Measurements from ENCODE around the gene PHRF1.

The PHRF1 gene

DNA sequence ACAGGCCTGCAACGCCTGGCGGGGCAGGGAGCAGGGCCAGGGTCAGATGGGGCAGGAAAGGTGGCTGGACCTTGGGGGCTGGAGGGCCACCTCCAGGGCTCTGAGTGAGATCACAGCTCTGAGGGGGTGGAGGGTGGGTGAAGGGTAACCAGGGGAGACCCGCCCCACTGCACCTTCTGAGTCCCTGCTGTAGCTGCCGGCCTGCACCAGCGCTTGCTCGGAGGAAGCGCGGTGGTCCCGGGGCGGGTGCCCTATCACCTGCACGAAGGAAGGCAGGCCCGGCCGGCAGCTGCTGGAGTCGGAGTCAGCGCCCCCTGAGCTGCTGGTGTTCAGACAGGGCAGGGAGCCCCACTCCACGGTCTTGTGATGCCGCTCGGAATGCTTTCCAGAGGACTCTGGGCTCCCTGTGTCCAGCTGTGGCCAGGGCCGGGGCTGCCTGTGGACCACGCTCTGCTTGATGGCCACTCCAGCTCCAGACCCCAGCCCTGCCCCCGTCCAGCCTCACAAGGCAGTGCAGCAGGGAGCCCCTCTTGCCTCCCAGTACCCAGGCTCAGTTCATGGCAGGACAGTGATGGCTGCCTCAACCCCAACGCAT is 19.5 kb upstream of the PHRF1 start:
- in situ Hi-C loops (cut with HindIII; ENCODE audit: low sequenced_read_pairs): no loop called here

DNA sequence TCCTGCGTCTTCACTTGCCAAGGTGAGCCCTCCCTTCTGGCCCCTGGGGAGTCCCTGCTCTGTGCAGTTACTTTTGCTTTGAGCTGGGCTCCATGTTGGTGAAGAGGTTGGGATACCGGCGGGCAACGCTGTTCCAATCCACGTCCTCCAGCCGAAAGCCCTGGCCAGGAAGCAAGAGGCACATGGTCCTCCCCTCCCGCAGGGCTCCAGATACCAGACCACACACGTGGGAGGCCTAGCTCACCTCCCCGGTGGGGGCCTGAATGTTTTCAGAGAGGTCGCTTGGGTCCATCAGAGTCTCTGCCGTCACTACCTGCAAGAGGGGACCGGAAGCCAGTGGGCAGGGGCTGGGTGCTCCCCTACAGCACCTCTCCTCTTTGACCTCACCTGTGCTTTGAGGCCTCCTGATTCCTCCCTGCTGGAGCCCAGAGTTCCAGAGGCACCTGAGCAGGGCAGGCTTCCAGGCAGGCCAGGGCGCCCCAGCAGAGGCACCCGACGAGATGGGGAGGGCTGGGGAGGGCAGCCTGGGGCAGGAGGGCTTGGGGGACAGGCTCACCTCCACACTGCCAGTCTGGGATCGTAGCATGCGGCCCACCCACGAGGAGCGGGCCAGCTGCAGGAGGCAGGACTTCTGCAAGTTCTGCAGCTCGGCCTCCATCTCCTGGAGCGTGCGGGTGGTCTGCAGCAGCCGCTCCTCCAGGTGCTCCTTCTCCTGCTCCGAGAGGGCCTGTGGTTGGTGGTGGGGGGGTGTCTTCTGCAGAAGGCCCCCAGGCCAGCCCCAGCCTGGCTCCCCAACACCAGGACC is 18.7 kb upstream of the PHRF1 start:
- in situ Hi-C loops (cut with HindIII; ENCODE audit: low sequenced_read_pairs): no loop called here

DNA sequence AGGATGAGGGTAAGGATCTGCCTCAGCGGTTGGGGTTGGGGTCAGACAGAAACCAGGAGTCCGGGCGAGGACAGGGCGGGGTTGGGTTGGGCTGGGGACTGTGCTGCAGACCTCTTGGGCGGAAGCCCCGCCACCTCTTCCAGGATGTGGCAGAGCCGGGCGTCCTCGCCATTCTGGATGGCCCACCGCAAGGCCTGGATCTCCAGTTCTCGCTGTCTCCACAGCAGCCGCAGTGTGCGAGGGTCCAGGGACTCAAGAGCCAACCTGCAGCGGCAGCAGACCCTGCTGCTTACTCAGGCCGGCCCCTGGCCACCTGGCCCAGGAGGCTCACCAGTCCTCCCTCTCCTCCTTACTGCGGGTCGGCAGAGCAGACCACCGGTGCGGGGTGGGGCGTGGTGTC is 17.8 kb upstream of the PHRF1 start:
- in situ Hi-C loops (cut with HindIII; ENCODE audit: low sequenced_read_pairs): no loop called here

DNA sequence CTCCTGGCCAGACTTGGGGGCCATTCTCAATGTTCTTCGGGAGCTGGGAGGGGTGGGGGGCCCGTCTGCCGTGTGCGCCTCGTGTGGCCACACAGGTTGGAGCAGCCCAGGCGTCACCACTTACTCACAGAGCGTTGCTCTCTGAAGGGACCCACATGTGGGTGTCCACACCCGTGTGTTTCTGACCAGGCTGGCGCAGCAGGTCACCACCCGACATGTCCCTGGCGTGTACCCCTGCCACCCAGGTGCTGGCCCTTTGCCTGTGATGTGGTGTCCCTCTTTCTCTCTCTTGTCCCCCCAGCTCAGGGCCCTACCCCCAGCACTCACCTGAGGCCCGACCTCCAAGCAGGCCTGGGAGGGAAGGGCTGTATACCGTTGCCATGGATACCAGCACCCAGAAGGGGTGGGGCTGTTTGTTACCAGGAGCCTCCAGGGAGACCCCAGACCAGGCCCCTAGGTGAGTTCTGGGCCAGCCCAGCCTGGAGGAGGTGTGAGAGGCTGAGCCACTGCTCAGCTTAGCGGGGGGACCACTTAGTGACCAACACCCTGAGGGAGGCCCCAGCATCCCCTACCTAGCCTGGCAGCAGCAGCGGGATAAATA is 17.1 kb upstream of the PHRF1 start:
- in situ Hi-C loops (cut with HindIII; ENCODE audit: low sequenced_read_pairs): no loop called here

DNA sequence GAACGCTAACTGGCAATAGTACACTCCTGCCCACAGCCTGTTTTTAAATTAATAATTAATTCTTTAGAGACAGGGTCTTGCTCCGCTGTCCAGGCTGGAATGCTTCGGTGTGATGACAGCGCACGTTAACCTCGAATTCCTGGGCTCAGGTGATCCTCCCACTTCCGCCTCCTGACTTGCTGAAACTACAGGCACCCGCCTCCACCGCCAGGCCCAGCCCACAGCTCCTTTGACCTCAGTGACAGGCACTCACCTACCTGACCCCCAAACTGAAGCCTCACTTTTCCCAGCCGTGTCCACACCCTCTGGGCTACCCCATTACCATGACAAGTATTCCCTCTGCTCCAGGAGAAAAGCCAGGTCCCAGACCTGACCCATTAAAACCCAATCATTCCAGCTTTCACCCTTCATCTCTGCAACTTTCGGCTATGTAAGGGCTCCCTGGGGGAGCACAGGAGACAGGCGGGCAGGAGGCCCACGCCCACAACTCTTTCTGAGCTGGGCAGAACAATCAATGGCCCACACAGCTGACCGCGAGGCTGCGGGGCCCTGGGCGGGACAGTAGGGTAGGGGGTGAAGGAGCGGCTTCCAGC is 16.5 kb upstream of the PHRF1 start:
- in situ Hi-C loops (cut with HindIII; ENCODE audit: low sequenced_read_pairs): no loop called here

DNA sequence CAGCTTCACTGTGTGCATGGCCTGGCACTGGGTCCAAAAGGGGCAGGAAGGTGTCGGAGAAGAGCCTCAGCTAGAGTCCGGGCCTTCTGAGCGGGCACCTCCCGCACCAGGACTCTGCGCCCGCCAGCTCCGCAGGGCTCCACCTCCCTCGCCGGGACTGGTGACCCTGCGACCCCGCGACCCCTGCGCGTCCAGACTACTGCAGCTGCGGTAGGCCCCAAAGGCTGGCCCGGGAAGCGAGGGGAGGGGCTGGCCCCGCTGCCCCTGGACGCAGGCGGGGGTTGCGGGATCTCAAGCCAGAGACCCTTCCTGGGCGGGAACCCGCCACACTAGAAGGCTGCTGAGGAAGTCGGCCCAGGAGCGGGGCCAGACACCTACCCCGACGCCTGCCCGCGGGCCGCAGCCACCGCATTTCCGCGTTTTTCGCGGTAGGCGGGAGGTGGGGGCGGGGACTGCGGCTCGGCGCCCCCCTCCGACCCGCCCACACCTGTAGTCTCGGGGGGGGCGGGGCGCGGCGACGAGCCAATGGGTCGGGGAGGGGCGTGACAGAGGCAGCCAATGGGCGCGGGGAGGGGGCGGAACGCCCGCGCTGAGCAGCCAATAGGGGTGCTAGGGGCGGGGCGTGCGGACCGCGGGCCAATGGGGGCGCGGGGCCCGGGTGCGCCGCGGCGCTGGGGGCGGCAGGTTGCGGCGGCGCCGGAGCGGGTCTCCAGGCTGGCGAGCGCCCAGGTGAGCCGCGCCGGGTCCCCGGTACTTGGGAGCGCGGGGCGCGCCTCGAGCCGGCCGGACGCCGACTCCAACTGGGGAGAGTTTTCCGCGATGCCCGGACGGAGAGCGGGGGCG is 15.7 kb upstream of the PHRF1 start, which contains the start of the genes LMNTD2 and RASSF7:
TSS of gene LMNTD2 (minus strand) at position 434 of the 843 bp plus-strand sequence. CDS start at position 412, 22 bp downstream.
TSS of gene RASSF7 (plus strand) at position 666 of the 843 bp plus-strand sequence. CDS start 799 bp downstream, outside the sequence.
- in situ Hi-C loops (cut with HindIII; ENCODE audit: low sequenced_read_pairs): no loop called here

DNA sequence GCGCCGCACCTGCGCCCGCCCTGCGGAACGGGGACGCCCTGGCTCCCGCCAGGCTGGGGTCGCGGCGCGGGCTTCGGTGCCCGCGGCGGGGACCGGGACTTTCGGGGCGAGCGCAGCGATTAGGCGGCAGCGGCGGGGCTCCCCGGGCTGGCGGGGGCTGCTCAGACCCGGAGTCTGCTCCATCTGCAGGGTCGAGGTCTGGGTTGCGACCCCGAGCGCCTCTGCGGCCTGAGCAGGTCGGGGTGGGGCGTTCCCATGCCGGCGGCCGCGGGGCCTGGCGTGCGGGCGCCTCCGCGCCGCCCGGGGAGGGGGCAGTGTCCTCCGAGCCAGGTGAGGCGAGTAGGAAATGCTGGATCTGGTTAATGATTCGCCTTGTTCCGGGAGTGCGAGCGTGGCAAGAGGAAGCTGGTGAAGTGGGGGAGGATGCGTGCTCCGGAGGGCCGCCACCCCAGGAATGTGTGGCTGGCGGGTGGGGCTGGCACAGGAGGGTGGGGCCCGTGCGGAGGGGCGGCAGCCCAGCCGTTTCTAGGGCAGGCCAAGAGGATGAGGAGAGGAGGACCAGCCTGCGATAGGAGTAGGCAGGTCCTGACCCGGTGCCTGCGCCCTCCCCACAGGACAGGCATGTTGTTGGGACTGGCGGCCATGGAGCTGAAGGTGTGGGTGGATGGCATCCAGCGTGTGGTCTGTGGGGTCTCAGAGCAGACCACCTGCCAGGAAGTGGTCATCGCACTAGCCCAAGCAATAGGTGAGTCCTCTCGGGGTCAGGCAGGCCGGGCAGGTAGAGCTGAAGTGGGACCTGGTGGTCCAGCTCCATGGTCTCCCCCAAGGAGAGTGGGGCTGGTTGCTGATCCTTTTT is 14.9 kb upstream of the PHRF1 start:
- in situ Hi-C loops (cut with HindIII; ENCODE audit: low sequenced_read_pairs): no loop called here

DNA sequence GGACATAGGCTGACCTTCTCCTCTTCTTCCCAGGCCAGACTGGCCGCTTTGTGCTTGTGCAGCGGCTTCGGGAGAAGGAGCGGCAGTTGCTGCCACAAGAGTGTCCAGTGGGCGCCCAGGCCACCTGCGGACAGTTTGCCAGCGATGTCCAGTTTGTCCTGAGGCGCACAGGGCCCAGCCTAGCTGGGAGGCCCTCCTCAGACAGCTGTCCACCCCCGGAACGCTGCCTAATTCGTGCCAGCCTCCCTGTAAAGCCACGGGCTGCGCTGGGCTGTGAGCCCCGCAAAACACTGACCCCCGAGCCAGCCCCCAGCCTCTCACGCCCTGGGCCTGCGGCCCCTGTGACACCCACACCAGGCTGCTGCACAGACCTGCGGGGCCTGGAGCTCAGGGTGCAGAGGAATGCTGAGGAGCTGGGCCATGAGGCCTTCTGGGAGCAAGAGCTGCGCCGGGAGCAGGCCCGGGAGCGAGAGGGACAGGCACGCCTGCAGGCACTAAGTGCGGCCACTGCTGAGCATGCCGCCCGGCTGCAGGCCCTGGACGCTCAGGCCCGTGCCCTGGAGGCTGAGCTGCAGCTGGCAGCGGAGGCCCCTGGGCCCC is 14.1 kb upstream of the PHRF1 start:
- in situ Hi-C loops (cut with HindIII; ENCODE audit: low sequenced_read_pairs): no loop called here

DNA sequence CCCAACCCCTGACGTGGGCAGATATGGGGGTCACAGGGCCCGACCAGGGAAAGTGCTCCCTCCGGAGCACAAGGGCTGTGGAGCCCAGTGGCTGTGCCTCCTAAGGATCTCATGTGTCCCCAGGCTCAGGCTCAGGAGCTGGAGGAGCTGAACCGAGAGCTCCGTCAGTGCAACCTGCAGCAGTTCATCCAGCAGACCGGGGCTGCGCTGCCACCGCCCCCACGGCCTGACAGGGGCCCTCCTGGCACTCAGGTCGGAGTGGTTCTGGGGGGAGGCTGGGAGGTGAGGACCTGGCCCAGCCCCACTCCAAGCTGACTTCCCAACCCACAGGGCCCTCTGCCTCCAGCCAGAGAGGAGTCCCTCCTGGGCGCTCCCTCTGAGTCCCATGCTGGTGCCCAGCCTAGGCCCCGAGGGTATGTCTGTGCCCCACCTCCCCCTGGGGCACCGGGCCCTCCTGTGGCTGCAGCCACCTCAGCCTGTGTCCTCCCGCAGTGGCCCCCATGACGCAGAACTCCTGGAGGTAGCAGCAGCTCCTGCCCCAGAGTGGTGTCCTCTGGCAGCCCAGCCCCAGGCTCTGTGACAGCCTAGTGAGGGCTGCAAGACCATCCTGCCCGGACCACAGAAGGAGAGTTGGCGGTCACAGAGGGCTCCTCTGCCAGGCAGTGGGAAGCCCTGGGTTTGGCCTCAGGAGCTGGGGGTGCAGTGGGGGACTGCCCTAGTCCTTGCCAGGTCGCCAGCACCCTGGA is 13.0 kb upstream of the PHRF1 start:
- in situ Hi-C loops (cut with HindIII; ENCODE audit: low sequenced_read_pairs): no loop called here

DNA sequence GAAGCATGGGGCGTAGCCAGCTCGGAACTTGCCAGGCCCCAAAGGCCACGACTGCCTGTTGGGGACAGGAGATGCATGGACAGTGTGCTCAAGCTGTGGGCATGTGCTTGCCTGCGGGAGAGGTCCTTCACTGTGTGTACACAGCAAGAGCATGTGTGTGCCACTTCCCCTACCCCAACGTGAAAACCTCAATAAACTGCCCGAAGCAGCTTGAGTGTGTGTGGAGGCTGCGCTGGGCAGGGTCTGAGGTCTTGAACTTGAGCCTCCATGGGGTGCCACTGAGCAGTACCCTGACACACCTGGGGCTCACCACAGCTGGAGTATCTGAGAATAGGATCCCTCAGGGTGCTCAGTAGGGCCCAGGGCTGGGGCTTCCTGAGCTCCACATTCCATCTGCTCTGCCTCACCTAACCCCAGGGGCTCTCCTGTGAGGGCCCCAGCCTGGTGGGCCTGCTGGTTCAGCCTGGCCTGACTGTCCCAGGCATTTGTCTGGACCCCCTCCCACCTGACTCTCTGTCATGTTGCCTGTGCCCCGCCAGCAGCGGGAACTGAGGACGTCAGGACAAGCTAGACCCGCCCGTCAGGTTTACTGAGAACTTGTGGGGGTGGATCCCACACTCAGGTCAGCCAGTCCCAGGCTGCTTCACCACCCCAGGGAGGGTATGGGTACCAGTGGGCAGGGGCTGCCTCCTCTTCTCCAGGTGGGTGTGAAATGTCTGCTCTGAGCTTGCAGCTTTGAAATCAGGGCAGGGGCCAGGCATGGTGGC is 12.3 kb upstream of the PHRF1 start:
- in situ Hi-C loops (cut with HindIII; ENCODE audit: low sequenced_read_pairs): no loop called here

DNA sequence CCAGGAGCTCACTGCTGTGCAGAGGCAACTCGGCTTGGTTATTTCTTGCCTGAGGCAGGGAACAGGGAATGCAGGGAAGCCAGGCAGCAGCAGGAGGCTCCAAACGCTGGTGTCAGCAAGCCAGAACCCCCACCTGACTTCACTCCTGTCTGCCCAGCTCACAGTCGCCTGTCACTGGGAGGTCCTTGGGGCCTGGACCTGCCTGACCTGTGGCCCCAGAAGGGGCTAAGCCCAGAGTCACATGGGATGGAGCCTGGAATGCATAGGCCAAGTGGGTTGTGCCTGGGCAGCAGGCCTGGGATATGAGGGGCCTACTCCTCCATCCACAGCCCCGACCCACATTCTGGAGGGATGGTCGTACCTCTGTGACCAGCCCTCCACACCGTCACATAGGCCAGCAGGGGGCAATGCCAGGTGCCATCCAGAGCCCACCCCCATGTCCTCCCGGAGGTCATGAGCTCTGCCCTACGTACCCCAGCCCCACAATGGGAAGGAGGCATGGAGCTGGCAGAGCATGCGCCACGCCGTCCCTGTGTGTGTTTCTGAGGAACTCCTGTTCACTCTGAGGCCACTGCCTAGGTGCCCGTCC is 10.3 kb upstream of the PHRF1 start:
- in situ Hi-C loops (cut with HindIII; ENCODE audit: low sequenced_read_pairs): no loop called here

DNA sequence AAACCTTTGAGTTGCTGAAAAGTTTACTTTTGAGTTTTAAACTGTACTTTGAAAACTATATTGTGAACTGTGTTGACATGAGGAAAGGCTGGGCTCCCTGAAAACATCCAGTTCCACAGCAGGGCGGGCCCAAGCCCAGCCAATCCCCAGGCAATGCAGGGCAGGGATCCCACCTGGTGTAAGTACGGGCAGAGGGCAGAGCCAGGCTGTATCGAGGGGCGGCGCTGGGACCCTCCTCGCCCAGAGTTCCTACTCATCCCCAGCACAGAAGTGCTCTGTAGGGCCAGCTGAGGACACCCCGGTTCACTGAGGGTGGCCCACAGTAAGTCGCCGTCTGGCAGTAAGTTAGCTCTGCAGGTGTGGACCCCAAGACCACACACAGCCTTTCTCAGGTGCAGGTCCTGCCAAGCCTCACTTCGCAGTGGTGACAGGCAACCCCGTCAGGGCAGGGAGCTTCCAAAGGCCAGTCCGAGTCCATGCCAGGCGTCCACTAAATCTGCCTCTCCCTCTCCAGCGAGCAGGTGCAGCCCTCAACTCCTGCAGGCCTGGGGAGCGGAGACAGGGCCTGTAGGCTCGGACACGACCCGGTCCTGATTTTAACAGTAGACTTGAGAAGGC is 9.2 kb upstream of the PHRF1 start:
- in situ Hi-C loops (cut with HindIII; ENCODE audit: low sequenced_read_pairs): no loop called here

DNA sequence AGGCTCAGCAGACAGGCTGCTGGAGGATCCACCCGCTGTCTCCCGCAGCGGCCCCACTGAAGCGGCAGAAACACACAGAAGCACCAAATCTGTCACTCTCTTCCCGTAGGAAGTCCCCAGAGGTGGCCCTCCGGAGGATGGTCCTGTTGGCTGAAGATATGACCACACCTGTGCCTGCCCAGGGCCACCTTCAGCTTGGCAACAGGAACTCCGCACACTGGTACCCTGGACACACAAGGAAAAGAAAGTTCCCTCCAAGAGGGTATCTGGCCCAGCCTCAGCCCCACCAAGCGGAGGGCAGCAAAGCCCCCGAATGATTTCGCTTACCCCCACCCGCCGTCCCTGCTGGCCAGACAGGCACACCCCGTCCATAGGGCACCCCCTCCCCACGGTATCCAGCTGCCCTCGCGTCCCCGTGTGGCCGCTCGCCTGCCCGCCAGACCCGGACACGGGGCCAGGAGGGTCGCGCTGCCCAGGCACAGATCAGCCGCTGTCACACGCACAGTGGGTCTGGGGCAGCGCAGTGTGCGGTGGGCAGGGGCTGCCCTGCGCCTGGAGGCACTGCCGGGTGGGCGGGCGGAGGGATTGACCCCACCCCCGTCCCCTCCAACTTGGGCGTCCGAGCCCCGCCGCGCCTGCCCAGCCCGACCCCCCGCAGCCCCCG is 8.5 kb upstream of the PHRF1 start:
- in situ Hi-C loops (cut with HindIII; ENCODE audit: low sequenced_read_pairs): no loop called here

DNA sequence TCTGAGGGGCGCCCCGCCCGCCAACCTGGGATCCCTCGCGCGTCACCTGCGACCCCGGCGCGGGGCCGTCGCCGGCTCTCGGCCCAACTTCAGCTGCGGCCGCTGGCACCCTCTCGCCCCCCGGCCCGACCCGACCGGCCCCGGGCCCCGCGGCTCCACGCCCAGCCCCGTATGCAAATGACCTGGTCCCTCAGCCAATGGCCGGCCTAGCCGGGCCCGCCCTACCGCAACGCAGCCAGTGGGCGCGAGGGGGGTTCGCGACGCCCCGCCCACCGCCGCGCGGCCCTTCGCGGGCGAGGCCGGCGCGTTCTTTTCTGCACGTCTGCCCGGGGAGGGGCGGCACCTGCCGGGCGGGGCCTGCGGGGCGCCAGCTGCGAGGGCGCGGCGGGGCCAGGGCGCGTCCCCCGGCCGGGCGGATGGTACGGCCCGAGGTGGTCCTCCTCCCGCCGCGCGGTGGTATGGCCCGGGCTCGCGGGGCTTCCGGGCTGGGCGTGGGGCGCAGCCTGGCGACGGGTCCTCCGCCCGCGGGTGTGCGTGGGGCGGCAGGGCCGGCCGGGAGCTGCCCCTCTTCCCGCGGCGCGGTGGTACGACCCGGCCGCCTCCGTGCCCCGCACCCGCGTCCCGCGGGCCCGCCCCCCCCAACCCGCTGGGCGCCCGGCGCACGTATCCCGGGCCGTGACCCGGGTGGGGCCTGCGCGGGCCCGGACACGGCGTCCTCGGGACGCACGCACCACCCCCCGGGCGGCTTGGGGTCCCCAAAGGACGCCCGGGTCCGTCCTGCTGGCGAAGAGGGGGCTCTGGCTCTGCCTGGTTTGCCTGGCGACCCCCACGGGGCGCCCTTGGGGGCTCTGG is 7.7 kb upstream of the PHRF1 start:
- in situ Hi-C loops (cut with HindIII; ENCODE audit: low sequenced_read_pairs): no loop called here

DNA sequence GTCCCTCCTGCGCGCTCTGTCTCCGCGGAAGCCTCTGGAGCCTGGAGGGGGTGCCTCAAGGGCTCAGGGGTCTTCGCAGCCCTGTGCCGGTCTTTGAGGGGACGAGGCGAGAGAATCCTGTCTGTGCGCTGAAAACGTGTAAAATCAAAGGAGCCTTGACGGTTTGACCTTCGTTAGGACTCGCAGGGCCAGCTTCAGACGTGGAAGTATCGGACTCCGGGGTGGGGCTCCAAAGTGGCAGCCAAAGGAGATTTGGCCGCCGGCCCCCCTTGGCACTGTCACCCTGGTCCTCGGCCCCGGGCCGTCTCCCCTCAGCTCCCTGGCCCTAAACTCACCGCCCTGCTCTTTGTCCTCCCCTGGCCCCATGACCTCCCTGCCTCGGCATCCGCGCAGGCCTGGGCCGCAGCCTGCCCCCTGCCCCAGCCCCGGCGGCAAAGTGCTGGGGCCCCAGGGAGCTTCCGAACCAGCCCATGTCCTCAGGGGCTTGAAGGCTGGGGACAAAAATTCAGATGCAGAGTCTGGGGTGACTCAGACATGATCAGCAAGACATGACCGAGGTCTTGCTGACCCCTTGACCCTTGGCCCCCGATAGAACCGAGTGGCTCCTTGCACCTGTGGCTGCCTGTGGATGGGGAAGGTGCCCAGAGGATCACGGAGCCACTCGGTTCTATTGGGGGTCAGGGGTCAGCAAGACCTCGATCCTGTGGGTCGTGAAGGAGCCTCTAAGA is 6.9 kb upstream of the PHRF1 start:
- in situ Hi-C loops (cut with HindIII; ENCODE audit: low sequenced_read_pairs): no loop called here

Measured in DLD1 (cell line).